ENCODE measurements around the gene FEV. TPM values are rescaled to one million over a fixed set of nuclear protein-coding genes. Genes with fewer than 3 reads are reported as not detected.

FEV gene
- polyA plus RNA-seq, 1 donor (not counting 4 experiments of a cell fraction or from before 2014, with no cell fraction given) = not detected

GRCh38 chr2:218998414-218999002 lies 13.5 kb upstream of the FEV start:
- no peaks in the 10 kb centered on the region for H3K9me3 ChIP-seq (ENCODE audit: control insufficient read depth, low read depth, low read length)
- no peaks in the 10 kb centered on the region for H3K79me2 ChIP-seq (ENCODE audit: control insufficient read depth, insufficient read depth, low read length)
- H2AFZ ChIP-seq (ENCODE audit: control insufficient read depth, low read length) = no peak overlapping the region
- no peak overlapping the region for H3K9ac ChIP-seq (ENCODE audit: control insufficient read depth, extremely low read depth, insufficient read depth, low read length)
- H3K27ac ChIP-seq (ENCODE audit: control insufficient read depth, insufficient read depth, low read length) = no peak overlapping the region
- no peaks in the 10 kb centered on the region for H3K9me1 ChIP-seq (ENCODE audit: control insufficient read depth, extremely low read depth, insufficient read depth, low read length)
- H3K27me3 ChIP-seq (ENCODE audit: control insufficient read depth, extremely low read depth, insufficient read depth, low read length) = peaks cover 85% of the 10 kb centered on the region
- H3K4me3 ChIP-seq (ENCODE audit: control insufficient read depth in 2 of 3, extremely low read depth in 1 of 3, insufficient read depth in 2 of 3, low read depth in 1 of 3, low read length in 3 of 3) = no peak overlapping the region
- no peaks in the 10 kb centered on the region for H3K36me3 ChIP-seq (ENCODE audit: control insufficient read depth in 2 of 2, extremely low read depth in 1 of 2, insufficient read depth in 2 of 2, low read length in 2 of 2)
- peaks cover 4% of the 10 kb centered on the region for H4K20me1 ChIP-seq (ENCODE audit: control insufficient read depth, extremely low read depth, insufficient read depth, low read length)
- H3K4me1 ChIP-seq (ENCODE audit: control insufficient read depth, extremely low read depth, insufficient read depth, low read length) = peaks cover 22% of the 10 kb centered on the region
- DNase-seq (ENCODE audit: low read depth, low spot score) (no peak), FAIRE-seq (no peak)
- TF ChIP-seq EZH2 (IDR thresholded peaks at IDR 0.05; ENCODE audit: low read length) = no peak
- TF ChIP-seq, protein P1, sequence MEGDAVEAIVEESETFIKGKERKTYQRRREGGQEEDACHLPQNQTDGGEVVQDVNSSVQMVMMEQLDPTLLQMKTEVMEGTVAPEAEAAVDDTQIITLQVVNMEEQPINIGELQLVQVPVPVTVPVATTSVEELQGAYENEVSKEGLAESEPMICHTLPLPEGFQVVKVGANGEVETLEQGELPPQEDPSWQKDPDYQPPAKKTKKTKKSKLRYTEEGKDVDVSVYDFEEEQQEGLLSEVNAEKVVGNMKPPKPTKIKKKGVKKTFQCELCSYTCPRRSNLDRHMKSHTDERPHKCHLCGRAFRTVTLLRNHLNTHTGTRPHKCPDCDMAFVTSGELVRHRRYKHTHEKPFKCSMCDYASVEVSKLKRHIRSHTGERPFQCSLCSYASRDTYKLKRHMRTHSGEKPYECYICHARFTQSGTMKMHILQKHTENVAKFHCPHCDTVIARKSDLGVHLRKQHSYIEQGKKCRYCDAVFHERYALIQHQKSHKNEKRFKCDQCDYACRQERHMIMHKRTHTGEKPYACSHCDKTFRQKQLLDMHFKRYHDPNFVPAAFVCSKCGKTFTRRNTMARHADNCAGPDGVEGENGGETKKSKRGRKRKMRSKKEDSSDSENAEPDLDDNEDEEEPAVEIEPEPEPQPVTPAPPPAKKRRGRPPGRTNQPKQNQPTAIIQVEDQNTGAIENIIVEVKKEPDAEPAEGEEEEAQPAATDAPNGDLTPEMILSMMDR (optimal IDR thresholded peaks at IDR 0.05 in 1 of 3, IDR thresholded peaks at IDR 0.05 in 1 of 3, conservative IDR thresholded peaks at IDR 0.05 in 1 of 3; ENCODE audit: extremely low read depth in 1 of 3, insufficient read depth in 2 of 3, low read length in 3 of 3) = no peak
- no peak overlapping the region for H3K4me2 ChIP-seq (ENCODE audit: control insufficient read depth, extremely low read depth, insufficient read depth, low read depth, low read length)
- dilution Hi-C loops (cut with MboI; ENCODE audit: extremely low pct_ligation_motif_present, low sequenced_read_pairs) = no loop called here

DNA sequence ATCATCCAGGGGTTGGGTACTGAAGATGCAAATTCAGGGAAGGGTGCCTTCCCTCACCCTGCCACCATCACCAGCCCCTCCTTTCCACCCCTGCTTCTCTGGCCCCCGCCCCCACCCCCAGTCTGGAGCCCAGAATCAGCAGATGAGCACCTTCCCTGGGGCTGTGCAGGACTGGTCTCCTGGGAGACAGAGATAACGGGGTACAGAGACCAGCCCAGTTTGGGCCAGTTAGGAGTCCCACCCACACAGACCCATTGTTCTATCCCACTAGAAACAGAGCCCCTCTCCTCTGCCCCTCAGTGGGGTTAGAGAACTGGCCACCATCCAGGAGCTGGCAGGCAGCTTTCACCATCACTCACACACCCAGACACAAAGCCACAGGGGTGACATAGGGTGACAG lies 12.7 kb upstream of the FEV start:
- H2AFZ ChIP-seq (ENCODE audit: control insufficient read depth, low read length) = no peak overlapping the region
- no peak overlapping the region for H3K9ac ChIP-seq (ENCODE audit: control insufficient read depth, extremely low read depth, insufficient read depth, low read length)
- no peak overlapping the region for H3K4me3 ChIP-seq (ENCODE audit: control insufficient read depth in 2 of 3, extremely low read depth in 1 of 3, insufficient read depth in 2 of 3, low read depth in 1 of 3, low read length in 3 of 3)
- TF ChIP-seq, protein P1 (optimal IDR thresholded peaks at IDR 0.05 in 1 of 3, IDR thresholded peaks at IDR 0.05 in 1 of 3, conservative IDR thresholded peaks at IDR 0.05 in 1 of 3; ENCODE audit: extremely low read depth in 1 of 3, insufficient read depth in 2 of 3, low read length in 3 of 3) = no peak
- TF ChIP-seq EZH2 (IDR thresholded peaks at IDR 0.05; ENCODE audit: low read length) = no peak
- no peaks in the 10 kb centered on the region for H3K79me2 ChIP-seq (ENCODE audit: control insufficient read depth, insufficient read depth, low read length)
- no peak overlapping the region for H3K4me2 ChIP-seq (ENCODE audit: control insufficient read depth, extremely low read depth, insufficient read depth, low read depth, low read length)
- dilution Hi-C loops (cut with MboI; ENCODE audit: extremely low pct_ligation_motif_present, low sequenced_read_pairs) = no loop called here
- no peaks in the 10 kb centered on the region for H3K36me3 ChIP-seq (ENCODE audit: control insufficient read depth in 2 of 2, extremely low read depth in 1 of 2, insufficient read depth in 2 of 2, low read length in 2 of 2)
- no peaks in the 10 kb centered on the region for H3K9me1 ChIP-seq (ENCODE audit: control insufficient read depth, extremely low read depth, insufficient read depth, low read length)
- H3K4me1 ChIP-seq (ENCODE audit: control insufficient read depth, extremely low read depth, insufficient read depth, low read length) = peaks cover 21% of the 10 kb centered on the region
- peaks cover 85% of the 10 kb centered on the region for H3K27me3 ChIP-seq (ENCODE audit: control insufficient read depth, extremely low read depth, insufficient read depth, low read length)
- H4K20me1 ChIP-seq (ENCODE audit: control insufficient read depth, extremely low read depth, insufficient read depth, low read length) = peaks cover 4% of the 10 kb centered on the region
- FAIRE-seq = no peak
- no peak for DNase-seq (ENCODE audit: low read depth, low spot score)
- H3K27ac ChIP-seq (ENCODE audit: control insufficient read depth, insufficient read depth, low read length) = no peak overlapping the region
- no peaks in the 10 kb centered on the region for H3K9me3 ChIP-seq (ENCODE audit: control insufficient read depth, low read depth, low read length)

Measured in keratinocyte (primary cell).